ENCODE data around the gene PLEKHA8.

PLEKHA8 gene

DNA sequence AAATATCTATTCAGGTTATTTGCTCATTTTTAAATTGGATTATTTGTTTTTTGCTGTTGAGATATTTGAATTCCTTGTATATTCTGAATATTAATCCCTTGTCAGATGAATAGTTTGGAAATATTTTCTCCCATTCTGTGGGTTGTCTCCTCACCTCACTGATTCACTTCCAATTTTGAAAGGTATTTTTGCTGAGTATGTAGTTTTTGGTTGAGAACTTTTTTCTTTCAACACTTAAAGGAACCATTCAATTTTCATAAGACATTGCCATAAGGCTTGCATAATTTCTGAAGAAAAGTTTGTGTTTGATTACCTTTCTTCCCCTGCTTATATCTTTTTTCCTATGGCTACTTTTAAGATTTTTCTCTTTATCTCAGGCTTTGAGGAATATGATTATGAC is 29.7 kb upstream of the PLEKHA8 start:
- Histone ChIP-seq H3K9ac (ENCODE audit: low read depth, low read length) (no peak overlapping the region), H3K4me1 (ENCODE audit: control insufficient read depth, insufficient read depth, low read length) (peaks cover 13% of the 10 kb centered on the region), H3K36me3 (ENCODE audit: insufficient read depth, low read length) (no peaks in the 10 kb centered on the region), H3K4me3 (ENCODE audit: low read length) (no peak overlapping the region), H3K4me2 (ENCODE audit: low read length) (no peak overlapping the region), H3K9me3 (replicated peaks; ENCODE audit: low read length) (no peaks in the 10 kb centered on the region), H3K27me3 (ENCODE audit: control insufficient read depth, insufficient read depth, low read length) (no peaks in the 10 kb centered on the region)

DNA sequence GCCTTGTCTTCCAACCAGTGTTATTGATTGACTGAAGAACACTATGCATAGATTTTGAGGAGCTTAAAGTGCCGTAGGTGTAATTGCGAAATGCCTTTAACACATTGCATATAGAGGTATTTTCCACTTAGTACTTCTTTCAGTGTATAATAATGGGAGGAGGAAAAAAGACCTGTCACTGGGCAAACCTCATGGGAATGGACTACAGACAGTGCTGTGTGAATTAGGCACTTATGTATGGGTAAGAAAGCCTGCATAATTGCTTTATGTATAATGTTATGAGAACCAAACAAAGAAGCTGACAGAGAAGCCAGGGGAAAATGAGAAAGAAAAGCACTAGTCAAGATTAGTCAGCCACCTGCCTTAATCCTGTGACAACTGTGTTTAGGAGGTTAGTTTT is 26.2 kb upstream of the PLEKHA8 start:
- Histone ChIP-seq H3K4me2 (ENCODE audit: low read length) (no peak overlapping the region), H3K9ac (ENCODE audit: low read depth, low read length) (no peak overlapping the region), H3K9me3 (replicated peaks; ENCODE audit: low read length) (no peaks in the 10 kb centered on the region), H3K4me3 (ENCODE audit: low read length) (no peak overlapping the region), H3K36me3 (ENCODE audit: insufficient read depth, low read length) (no peaks in the 10 kb centered on the region), H3K4me1 (ENCODE audit: control insufficient read depth, insufficient read depth, low read length) (peaks cover 5% of the 10 kb centered on the region), H3K27me3 (ENCODE audit: control insufficient read depth, insufficient read depth, low read length) (no peaks in the 10 kb centered on the region)

DNA sequence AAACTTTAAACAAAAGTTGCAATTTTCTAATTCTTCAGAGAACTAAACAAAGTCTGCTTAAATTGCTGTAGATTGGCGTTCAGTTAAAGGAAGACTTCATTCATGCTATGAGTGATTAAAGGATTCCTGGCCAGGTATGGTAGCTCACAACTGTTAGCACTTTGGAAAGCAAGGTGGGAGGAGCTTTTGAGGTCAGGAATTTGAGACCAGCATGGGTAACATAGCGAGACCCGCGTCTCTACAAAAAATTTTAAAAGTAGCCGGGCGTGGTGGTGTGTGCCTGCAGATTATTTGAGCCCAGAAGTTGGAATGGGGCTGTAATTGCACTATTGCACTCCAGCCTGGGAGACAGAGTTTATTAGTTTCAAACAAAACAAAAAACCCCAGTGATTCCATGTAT is 25.1 kb upstream of the PLEKHA8 start:
- Histone ChIP-seq H3K27me3 (ENCODE audit: control insufficient read depth, insufficient read depth, low read length) (no peaks in the 10 kb centered on the region), H3K9ac (ENCODE audit: low read depth, low read length) (no peak overlapping the region), H3K4me2 (ENCODE audit: low read length) (no peak overlapping the region), H3K4me1 (ENCODE audit: control insufficient read depth, insufficient read depth, low read length) (peaks cover 5% of the 10 kb centered on the region), H3K4me3 (ENCODE audit: low read length) (no peak overlapping the region), H3K36me3 (ENCODE audit: insufficient read depth, low read length) (no peaks in the 10 kb centered on the region), H3K9me3 (replicated peaks; ENCODE audit: low read length) (no peaks in the 10 kb centered on the region)

DNA sequence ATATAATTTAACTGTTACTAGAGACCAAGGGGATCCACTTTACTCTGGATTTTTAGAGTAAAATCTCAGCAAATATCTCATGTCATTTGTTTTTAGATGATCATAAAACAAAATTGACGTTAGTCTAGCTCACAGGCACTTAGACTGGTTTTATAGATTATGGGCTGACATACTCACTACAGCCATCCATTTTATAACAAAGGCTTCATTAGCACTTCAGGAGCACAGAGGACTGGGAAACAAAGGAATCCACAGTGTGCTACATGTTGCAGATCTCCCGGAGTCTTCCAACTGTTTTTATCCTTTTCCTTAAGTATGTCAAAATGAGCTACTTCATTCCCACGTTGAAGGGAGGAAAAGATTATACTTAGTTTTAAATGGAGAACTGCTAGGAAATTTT is 22.7 kb upstream of the PLEKHA8 start:
- H3K4me2 ChIP-seq (ENCODE audit: low read length): no peak overlapping the region
- no peaks in the 10 kb centered on the region for H3K9me3 ChIP-seq (replicated peaks; ENCODE audit: low read length)
- H3K27me3 ChIP-seq (ENCODE audit: control insufficient read depth, insufficient read depth, low read length): no peaks in the 10 kb centered on the region
- H3K4me3 ChIP-seq (ENCODE audit: low read length): no peak overlapping the region
- H3K4me1 ChIP-seq (ENCODE audit: control insufficient read depth, insufficient read depth, low read length): peaks cover 5% of the 10 kb centered on the region
- H3K9ac ChIP-seq (ENCODE audit: low read depth, low read length): no peak overlapping the region
- no peaks in the 10 kb centered on the region for H3K36me3 ChIP-seq (ENCODE audit: insufficient read depth, low read length)

DNA sequence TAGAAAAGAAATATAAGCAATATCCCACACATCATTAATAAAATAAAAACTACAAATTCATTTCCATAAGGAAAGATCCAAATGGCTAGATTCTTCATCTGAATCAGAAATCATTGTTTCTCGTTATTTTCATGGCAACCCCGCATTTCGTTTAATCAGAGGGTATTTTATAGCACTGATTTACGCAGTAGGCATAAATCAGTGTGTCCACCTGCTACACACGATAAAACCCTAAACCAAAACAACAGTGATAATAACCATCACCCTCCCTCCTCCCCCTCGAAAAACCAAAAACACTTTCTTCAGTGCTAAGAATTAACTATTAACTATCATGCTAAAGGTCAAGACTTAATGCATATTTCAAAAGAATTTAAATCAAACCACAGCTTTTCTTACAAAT is 18.2 kb upstream of the PLEKHA8 start:
- no peaks in the 10 kb centered on the region for H3K27me3 ChIP-seq (ENCODE audit: control insufficient read depth, insufficient read depth, low read length)
- H3K4me3 ChIP-seq (ENCODE audit: low read length): no peak overlapping the region
- no peaks in the 10 kb centered on the region for H3K4me1 ChIP-seq (ENCODE audit: control insufficient read depth, insufficient read depth, low read length)
- no peak overlapping the region for H3K4me2 ChIP-seq (ENCODE audit: low read length)
- no peaks in the 10 kb centered on the region for H3K9me3 ChIP-seq (replicated peaks; ENCODE audit: low read length)
- no peak overlapping the region for H3K9ac ChIP-seq (ENCODE audit: low read depth, low read length)
- peaks cover 17% of the 10 kb centered on the region for H3K36me3 ChIP-seq (ENCODE audit: insufficient read depth, low read length)

DNA sequence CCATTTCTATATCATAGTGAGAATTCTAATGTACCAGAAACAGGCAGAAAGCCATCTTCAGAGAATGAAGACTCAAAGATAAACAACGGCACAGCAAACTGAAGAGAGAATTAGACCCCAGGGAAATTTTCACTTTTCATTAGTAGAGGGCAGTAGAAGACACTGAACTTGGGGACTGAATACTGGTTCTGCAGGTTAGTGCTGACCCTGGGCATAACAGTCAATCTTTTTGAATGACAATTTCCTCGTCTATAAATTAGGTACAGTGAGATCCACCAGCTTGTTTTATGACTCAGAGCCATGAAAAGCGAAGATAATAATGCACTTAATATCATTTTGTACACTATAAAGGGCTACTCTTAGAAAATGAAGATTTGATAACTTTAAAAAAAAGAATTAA is 15.5 kb upstream of the PLEKHA8 start:
- Histone ChIP-seq H3K36me3 (ENCODE audit: insufficient read depth, low read length) (peaks cover 21% of the 10 kb centered on the region), H3K4me2 (ENCODE audit: low read length) (no peak overlapping the region), H3K9ac (ENCODE audit: low read depth, low read length) (no peak overlapping the region), H3K27me3 (ENCODE audit: control insufficient read depth, insufficient read depth, low read length) (no peaks in the 10 kb centered on the region), H3K4me1 (ENCODE audit: control insufficient read depth, insufficient read depth, low read length) (no peaks in the 10 kb centered on the region), H3K4me3 (ENCODE audit: low read length) (no peak overlapping the region), H3K9me3 (replicated peaks; ENCODE audit: low read length) (no peaks in the 10 kb centered on the region)

DNA sequence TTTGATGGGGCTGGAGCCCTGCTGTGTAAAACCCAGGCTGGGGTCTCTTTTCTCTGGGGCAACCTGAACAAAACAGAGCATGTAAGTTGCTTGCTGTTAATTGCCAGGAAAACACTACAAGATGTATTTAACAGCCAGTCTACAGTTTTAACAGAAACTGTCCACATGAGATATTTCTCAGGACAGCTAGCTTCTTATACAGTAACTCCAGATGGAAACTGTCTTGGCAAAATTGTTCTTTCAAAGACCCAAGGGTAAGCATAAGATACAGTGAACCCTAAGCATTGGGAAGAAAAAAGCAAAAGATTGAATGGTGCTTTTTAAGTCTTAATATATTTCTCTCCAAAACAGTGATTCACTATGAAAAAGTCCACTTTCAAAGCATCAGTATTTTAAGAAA is 9.8 kb upstream of the PLEKHA8 start:
- H3K9ac ChIP-seq (ENCODE audit: low read depth, low read length): no peak overlapping the region
- H3K4me2 ChIP-seq (ENCODE audit: low read length): no peak overlapping the region
- H3K4me1 ChIP-seq (ENCODE audit: control insufficient read depth, insufficient read depth, low read length): peaks cover 14% of the 10 kb centered on the region
- no peaks in the 10 kb centered on the region for H3K9me3 ChIP-seq (replicated peaks; ENCODE audit: low read length)
- H3K4me3 ChIP-seq (ENCODE audit: low read length): no peak overlapping the region
- H3K27me3 ChIP-seq (ENCODE audit: control insufficient read depth, insufficient read depth, low read length): no peaks in the 10 kb centered on the region
- H3K36me3 ChIP-seq (ENCODE audit: insufficient read depth, low read length): peaks cover 22% of the 10 kb centered on the region

DNA sequence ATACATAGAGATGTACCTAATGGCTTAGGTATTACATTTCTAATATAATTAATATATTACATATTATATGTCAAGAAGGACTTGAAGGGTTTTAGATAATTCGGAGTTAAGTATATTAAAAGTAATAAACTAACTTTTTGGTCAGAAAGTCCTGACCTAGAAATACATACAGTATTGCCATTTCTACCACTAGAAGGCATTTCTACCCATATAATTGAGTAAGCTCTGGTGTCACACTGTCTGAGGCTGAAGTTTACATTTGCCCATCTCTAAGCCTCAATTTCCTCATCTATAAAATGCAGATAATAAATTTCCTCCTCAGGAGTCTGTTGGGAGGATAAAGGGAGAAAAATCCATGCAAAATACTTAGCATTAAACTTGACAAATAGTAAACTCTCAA is 8.8 kb upstream of the PLEKHA8 start:
- H3K9ac ChIP-seq (ENCODE audit: low read depth, low read length): no peak overlapping the region
- H3K9me3 ChIP-seq (replicated peaks; ENCODE audit: low read length): no peaks in the 10 kb centered on the region
- H3K4me1 ChIP-seq (ENCODE audit: control insufficient read depth, insufficient read depth, low read length): peaks cover 14% of the 10 kb centered on the region

DNA sequence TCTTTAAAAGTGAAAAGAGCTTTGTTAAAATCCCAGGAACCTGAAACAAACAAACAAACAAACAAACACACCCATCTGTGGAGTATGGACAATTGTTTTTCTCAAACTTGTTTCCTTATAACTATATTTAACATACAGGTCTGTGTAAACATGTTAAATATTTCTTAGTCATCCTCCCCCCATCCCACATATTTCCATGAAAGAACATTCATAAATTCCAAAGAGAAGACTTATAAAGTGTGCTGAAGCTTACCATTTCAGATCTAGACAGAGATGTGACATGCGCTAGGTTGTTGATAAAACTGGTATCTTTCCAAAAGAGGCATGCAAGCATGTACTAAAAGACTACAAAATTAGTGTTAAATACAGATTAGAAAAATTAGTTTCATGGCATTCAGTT is 8.3 kb upstream of the PLEKHA8 start:
- Histone ChIP-seq H3K4me3 (ENCODE audit: low read length) (no peak overlapping the region), H3K4me1 (ENCODE audit: control insufficient read depth, insufficient read depth, low read length) (peaks cover 18% of the 10 kb centered on the region), H3K9me3 (replicated peaks; ENCODE audit: low read length) (no peaks in the 10 kb centered on the region), H3K27me3 (ENCODE audit: control insufficient read depth, insufficient read depth, low read length) (no peaks in the 10 kb centered on the region), H3K36me3 (ENCODE audit: insufficient read depth, low read length) (peaks cover 9% of the 10 kb centered on the region), H3K4me2 (ENCODE audit: low read length) (peak overlapping the region; percentile 7), H3K9ac (ENCODE audit: low read depth, low read length) (no peak overlapping the region)

More for the DNA sequence above, 8.8 kb upstream of the PLEKHA8 start:
- Histone ChIP-seq H3K27me3 (ENCODE audit: control insufficient read depth, insufficient read depth, low read length) (no peaks in the 10 kb centered on the region), H3K36me3 (ENCODE audit: insufficient read depth, low read length) (peaks cover 13% of the 10 kb centered on the region), H3K4me3 (ENCODE audit: low read length) (no peak overlapping the region), H3K4me2 (ENCODE audit: low read length) (no peak overlapping the region)

DNA sequence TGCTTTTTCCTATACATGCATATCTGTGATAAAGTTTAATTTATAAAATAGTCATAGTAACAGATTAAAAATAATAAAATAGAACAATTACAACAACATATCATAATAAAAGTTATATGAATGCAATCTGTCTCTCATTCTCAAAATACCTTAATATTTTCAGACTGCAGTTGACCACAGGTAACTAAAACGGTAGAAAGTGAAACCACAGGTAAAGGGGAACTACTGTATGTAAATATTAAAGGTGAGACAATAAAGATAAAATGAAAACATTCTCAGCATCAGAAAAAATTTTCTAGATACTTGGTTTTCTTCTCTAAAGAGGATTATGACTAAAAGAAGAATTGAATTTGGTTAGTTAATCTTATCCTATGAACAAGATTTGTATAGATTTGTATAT is 7.7 kb upstream of the PLEKHA8 start:
- peaks cover 22% of the 10 kb centered on the region for H3K4me1 ChIP-seq (ENCODE audit: control insufficient read depth, insufficient read depth, low read length)
- H3K4me3 ChIP-seq (ENCODE audit: low read length): no peak overlapping the region
- no peaks in the 10 kb centered on the region for H3K27me3 ChIP-seq (ENCODE audit: control insufficient read depth, insufficient read depth, low read length)
- no peak overlapping the region for H3K9ac ChIP-seq (ENCODE audit: low read depth, low read length)
- H3K36me3 ChIP-seq (ENCODE audit: insufficient read depth, low read length): peaks cover 9% of the 10 kb centered on the region
- no peaks in the 10 kb centered on the region for H3K9me3 ChIP-seq (replicated peaks; ENCODE audit: low read length)
- H3K4me2 ChIP-seq (ENCODE audit: low read length): peak overlapping the region; percentile 7

DNA sequence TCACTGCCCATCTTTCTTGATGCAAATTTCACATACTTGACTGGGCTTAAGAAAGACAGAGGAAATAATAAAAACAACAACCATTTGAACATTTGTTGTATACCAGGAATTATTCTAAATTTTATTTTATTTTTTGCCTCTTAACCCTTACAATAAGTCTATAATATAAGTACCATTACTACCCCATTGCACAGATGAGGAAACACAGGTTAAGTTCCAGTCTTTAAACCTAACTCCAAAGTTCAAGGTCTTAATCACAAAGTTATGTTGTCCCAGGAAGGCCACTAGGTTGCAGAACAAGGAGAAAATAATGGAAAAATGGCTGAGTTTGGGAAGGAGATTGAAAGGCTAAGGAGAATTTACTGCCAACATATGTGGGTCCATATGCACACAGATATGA is 5.2 kb upstream of the PLEKHA8 start:
- H3K9ac ChIP-seq (ENCODE audit: low read depth, low read length): no peak overlapping the region
- H3K4me3 ChIP-seq (ENCODE audit: low read length): no peak overlapping the region
- H3K4me1 ChIP-seq (ENCODE audit: control insufficient read depth, insufficient read depth, low read length): peaks cover 30% of the 10 kb centered on the region
- no peaks in the 10 kb centered on the region for H3K27me3 ChIP-seq (ENCODE audit: control insufficient read depth, insufficient read depth, low read length)
- peaks cover 4% of the 10 kb centered on the region for H3K36me3 ChIP-seq (ENCODE audit: insufficient read depth, low read length)
- H3K9me3 ChIP-seq (replicated peaks; ENCODE audit: low read length): no peaks in the 10 kb centered on the region
- H3K4me2 ChIP-seq (ENCODE audit: low read length): no peak overlapping the region

DNA sequence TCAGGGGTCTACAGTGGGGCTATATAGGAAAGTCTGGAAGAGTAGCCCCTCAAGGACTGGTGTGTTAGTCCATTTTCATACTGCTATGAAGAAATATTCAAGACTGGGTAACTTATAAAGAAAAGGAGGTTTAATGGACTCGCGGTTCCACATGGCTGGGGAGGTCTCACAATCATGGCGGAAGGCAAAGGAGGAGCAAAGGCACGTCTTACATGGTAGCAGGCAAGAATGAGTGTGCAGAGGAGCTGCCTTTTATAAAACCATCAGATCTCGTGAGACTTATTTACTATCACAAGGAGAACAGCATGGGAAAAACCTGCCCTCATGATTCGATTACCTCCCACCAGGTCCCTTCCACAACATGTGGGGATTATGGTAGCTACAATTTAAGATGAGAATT is 4.7 kb upstream of the PLEKHA8 start:
- Histone ChIP-seq H3K9me3 (replicated peaks; ENCODE audit: low read length) (no peaks in the 10 kb centered on the region), H3K4me1 (ENCODE audit: control insufficient read depth, insufficient read depth, low read length) (peaks cover 30% of the 10 kb centered on the region), H3K4me3 (ENCODE audit: low read length) (no peak overlapping the region), H3K27me3 (ENCODE audit: control insufficient read depth, insufficient read depth, low read length) (no peaks in the 10 kb centered on the region), H3K4me2 (ENCODE audit: low read length) (no peak overlapping the region), H3K9ac (ENCODE audit: low read depth, low read length) (no peak overlapping the region), H3K36me3 (ENCODE audit: insufficient read depth, low read length) (peaks cover under 1% of the 10 kb centered on the region)

Measured in skeletal muscle satellite cell (primary cell).